ENCODE measurements around the gene DCP2. TPM values are rescaled to one million over a fixed set of nuclear protein-coding genes. Genes with fewer than 3 reads are reported as not detected.
A peak's percentile ranks its signal among the peaks of the same experiment; 100 is the strongest.

The DCP2 gene
- total RNA-seq (20.7 and 23.9 TPM in 2 replicates), polyA plus RNA-seq (17.6 and 19.9 TPM in 2 replicates)

- H3K9me3 ChIP-seq (ENCODE audit: low read depth) = no peaks in the 10 kb centered on the region
These were observed at the start of gene DCP2 for GRCh38 chr5:112976432-112977309. TSS of gene DCP2 (plus strand) at chr5:112976798. CDS start at chr5:112976934, 136 bp downstream.

GRCh38 chr5:112929336-112930081 is 47.1 kb upstream of the DCP2 start:
- Histone ChIP-seq H3K4me3 (no peak overlapping the region), H3K27ac (no peak overlapping the region)
- no peak for TF ChIP-seq CTCF (IDR thresholded peaks at IDR 0.05; ENCODE audit: low read depth, low read length)

More at GRCh38 chr5:112976432-112977309, at the start of gene DCP2:
- Histone ChIP-seq H3K4me1 (ENCODE audit: low read depth) (peaks cover 19% of the 10 kb centered on the region), H3K27ac (peak within 1 kb of the TSS; percentile 90), H3K27me3 (no peaks in the 10 kb centered on the region), H3K4me3 (peak within 1 kb of the TSS; percentile 88), H3K36me3 (no peaks in the 10 kb centered on the region)
- no peak for TF ChIP-seq CTCF (IDR thresholded peaks at IDR 0.05; ENCODE audit: low read depth, low read length)
- DNase-seq (ENCODE audit: low read depth in 1 of 2, low spot score in 1 of 2) = peak; percentile 99

GRCh38 chr5:112930082-112930344 is 46.6 kb upstream of the DCP2 start:
- no peaks in the 10 kb centered on the region for H3K36me3 ChIP-seq
- no peaks in the 10 kb centered on the region for H3K27me3 ChIP-seq
- no peaks in the 10 kb centered on the region for H3K9me3 ChIP-seq (ENCODE audit: low read depth)
- H3K4me1 ChIP-seq (ENCODE audit: low read depth) = peaks cover 9% of the 10 kb centered on the region
- no peak overlapping the region for H3K27ac ChIP-seq
- no peak overlapping the region for H3K4me3 ChIP-seq
- TF ChIP-seq CTCF (IDR thresholded peaks at IDR 0.05; ENCODE audit: low read depth, low read length) = no peak
- no peak for DNase-seq (ENCODE audit: low read depth in 1 of 2, low spot score in 1 of 2)

More at GRCh38 chr5:112929336-112930081, 47.1 kb upstream of the DCP2 start:
- DNase-seq (ENCODE audit: low read depth in 1 of 2, low spot score in 1 of 2) = no peak
- H3K36me3 ChIP-seq = no peaks in the 10 kb centered on the region
- peaks cover 9% of the 10 kb centered on the region for H3K4me1 ChIP-seq (ENCODE audit: low read depth)
- no peaks in the 10 kb centered on the region for H3K9me3 ChIP-seq (ENCODE audit: low read depth)
- no peaks in the 10 kb centered on the region for H3K27me3 ChIP-seq

- no peaks in the 10 kb centered on the region for H3K36me3 ChIP-seq
- peaks cover 9% of the 10 kb centered on the region for H3K4me1 ChIP-seq (ENCODE audit: low read depth)
- H3K27ac ChIP-seq = no peak overlapping the region
- DNase-seq (ENCODE audit: low read depth in 1 of 2, low spot score in 1 of 2) = peak; percentile 5 to 19
- no peaks in the 10 kb centered on the region for H3K9me3 ChIP-seq (ENCODE audit: low read depth)
- H3K27me3 ChIP-seq = no peaks in the 10 kb centered on the region
- TF ChIP-seq CTCF (IDR thresholded peaks at IDR 0.05; ENCODE audit: low read depth, low read length) = no peak
- no peak overlapping the region for H3K4me3 ChIP-seq
These were observed 45.1 kb upstream of the DCP2 start for GRCh38 chr5:112931473-112931872.

DNA sequence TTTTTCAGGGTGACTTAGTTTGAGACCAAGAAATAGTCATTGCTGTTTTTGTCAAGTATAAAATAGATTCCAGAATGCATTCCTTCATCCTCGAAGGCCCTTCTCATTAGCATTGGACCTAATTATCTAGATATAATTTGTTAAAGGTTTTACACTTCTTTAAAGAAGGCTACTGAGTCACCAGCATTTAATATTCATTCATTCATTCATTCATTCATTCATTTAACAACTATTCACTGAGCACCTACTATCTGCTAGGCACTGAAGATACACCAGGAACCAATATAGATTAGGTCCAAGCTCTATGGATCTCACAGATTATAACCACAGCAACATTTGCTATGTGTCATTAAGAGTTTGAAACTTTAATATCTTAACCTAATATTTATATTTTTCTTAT is 43.5 kb upstream of the DCP2 start:
- Histone ChIP-seq H3K4me1 (ENCODE audit: low read depth) (peaks cover 9% of the 10 kb centered on the region), H3K27me3 (no peaks in the 10 kb centered on the region), H3K36me3 (no peaks in the 10 kb centered on the region), H3K9me3 (ENCODE audit: low read depth) (no peaks in the 10 kb centered on the region), H3K27ac (no peak overlapping the region), H3K4me3 (no peak overlapping the region)
- no peak for TF ChIP-seq CTCF (IDR thresholded peaks at IDR 0.05; ENCODE audit: low read depth, low read length)
- DNase-seq (ENCODE audit: low read depth in 1 of 2, low spot score in 1 of 2) = no peak

Data from cardiac muscle cell (in vitro differentiated cells and primary cell).